A549 treated with RU486 at 1 μM for 4 hours (cell line): ENCODE data around the gene POLQ. TPM values are rescaled to one million over a fixed set of nuclear protein-coding genes. Genes with fewer than 3 reads are reported as not detected.

Source experiments
- total RNA-seq: library from RNA; stranded (reverse); fragments of 200-300 nt; extraction: Qiagen RNA extraction; gene quantifications from 5 replicates; pipeline ENCODE4 v1.2.3, GENCODE V29; 2022; ENCODE audit warnings: low read depth

The POLQ gene
- 6.1 to 7.4 TPM (median 6.3 TPM) in 5 replicates for total RNA-seq

GRCh38 chr3:121545574-121546455 is at the start of gene POLQ:
POLQ (minus strand) TSS chr3:121545988; CDS start chr3:121545877, 111 bp downstream.

GRCh38 chr3:121592856-121593702 is 47.3 kb upstream of the POLQ start, which contains the start of gene FBXO40:
FBXO40 (plus strand) TSS chr3:121593379; CDS start chr3:121620576, 27,197 bp downstream.

GRCh38 chr3:121567649-121568048 is 21.9 kb upstream of the POLQ start, which contains the start of gene ARGFX:
ARGFX (plus strand) TSS chr3:121567949; CDS start chr3:121570714, 2,765 bp downstream.

Other genes with a start within 250 kb of the POLQ start
- not detected in 5 replicates for gene ARGFX, start 22.0 kb upstream of the POLQ start, total RNA-seq
- not detected in 5 replicates for gene FBXO40, start 47.4 kb upstream of the POLQ start, total RNA-seq
- 0.09 to 0.13 TPM in 2 of 5 replicates, not detected in the others for gene HCLS1, start 114.9 kb upstream of the POLQ start, total RNA-seq
- 15.8 to 21.2 TPM (median 17.0 TPM) in 5 replicates for gene GOLGB1, start 203.8 kb upstream of the POLQ start, total RNA-seq